Colonic mucosa (tissue), 4 donors: ENCODE data around the gene UAP1. TPM values are rescaled to one million over a fixed set of nuclear protein-coding genes. Genes with fewer than 3 reads are reported as not detected.

Experiments
- DNase-seq: peaks from one replicate; pipeline ENCODE4 v3.0.0-alpha.2; 2020
- H3K27ac ChIP-seq: fragments of 200-600 bp; one replicate; pipeline ENCODE4 v1.8.0; 2021
- H3K27me3 ChIP-seq: fragments of 200-600 bp; one replicate; pipeline ENCODE4 v1.8.0; 2021
- H3K36me3 ChIP-seq: fragments of 200-600 bp; one replicate; pipeline ENCODE4 v1.8.0; 2021
- H3K4me1 ChIP-seq: fragments of 200-600 bp; one replicate; pipeline ENCODE4 v1.8.0; 2021; ENCODE audit warnings: mild to moderate bottlenecking
- H3K4me3 ChIP-seq: fragments of 200-600 bp; one replicate; pipeline ENCODE4 v1.8.0; 2021
- H3K9ac ChIP-seq, 2 donors: one replicate each; pipeline ENCODE4 v1.7.0; 2013; ENCODE audit warnings: control low read depth in 2 of 2, low read depth in 2 of 2, low read length in 2 of 2
- H3K9me3 ChIP-seq: fragments of 200-600 bp; one replicate; pipeline ENCODE4 v1.8.0; 2021
- CTCF ChIP-seq: fragments of 200-600 bp; IDR thresholded peaks from one replicate; pipeline ENCODE4 v1.8.0; 2022; ENCODE audit warnings: antibody characterized with exemption, mild to moderate bottlenecking
- intact Hi-C: fragments of 100-400 bp; cut with DNase I; formaldehyde crosslinking; loops from one replicate; pipeline ENCODE4 v1.14.1; 2022
- total RNA-seq, 2 donors: library from RNA; stranded (reverse); fragmentation: NEBNext Ultra II Directional in 1 of 2; extraction: Animal tissue kit (Norgen Biotek cat#: 25700) in 1 of 2; gene quantifications; one replicate each; pipeline ENCODE4 v1.2.1, GENCODE V29; 2021
- donor health status: healthy.
- donor health status: DM: no; HTN: no; CAD: no.
- donor health status: DM: no; HTN: no; CAD: no.

UAP1 gene
- total RNA-seq, 2 donors from 2014 or later = 79.5 to 144 TPM

DNA sequence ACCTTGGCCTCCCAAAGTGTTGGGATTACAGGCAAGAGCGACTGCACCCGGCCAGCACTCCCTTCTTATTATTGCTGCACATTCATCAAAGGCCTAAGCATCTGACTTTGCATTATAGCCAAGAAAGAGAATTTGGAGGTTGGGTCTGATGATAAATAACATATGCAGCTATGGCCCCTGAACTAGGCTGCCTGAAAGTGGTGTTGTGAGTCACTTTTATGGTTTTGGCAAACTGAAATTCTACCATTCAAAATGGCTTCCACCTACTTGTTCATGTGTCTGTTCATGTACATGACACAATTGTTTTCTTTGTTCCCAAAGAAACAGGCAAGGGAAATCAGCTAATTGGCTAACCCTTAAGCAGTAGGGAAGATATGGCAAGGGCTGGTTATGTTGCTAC lies 25.0 kb upstream of the UAP1 start:
- no peak for TF ChIP-seq CTCF
- Histone ChIP-seq H3K36me3 (no peaks in the 10 kb centered on the region), H3K4me3 (no peak overlapping the region), H3K27ac (no peak overlapping the region), H3K27me3 (no peaks in the 10 kb centered on the region), H3K9ac (no peak overlapping the region), H3K9me3 (no peaks in the 10 kb centered on the region), H3K4me1 (no peaks in the 10 kb centered on the region)
- DNase-seq = no peak
- intact Hi-C loops = no loop called here

DNA sequence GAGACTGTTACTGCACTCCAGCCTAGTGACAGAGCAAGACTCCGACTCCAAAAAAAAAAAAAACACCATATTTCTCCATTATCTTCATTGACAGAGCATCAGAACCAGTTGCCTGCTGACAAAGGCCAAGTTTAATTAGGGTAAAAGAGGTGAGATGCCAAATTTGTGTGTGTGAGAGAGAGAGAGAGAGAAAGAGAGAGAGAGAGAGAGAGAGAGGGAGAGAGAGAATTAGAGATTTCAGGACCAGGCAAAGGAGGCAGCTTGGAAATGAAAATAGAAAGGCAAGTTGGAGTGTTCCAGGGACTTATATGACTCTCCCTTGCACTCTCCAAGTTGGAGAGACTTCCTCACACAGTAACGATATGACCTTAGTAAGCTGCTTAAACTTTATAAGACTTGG lies 24.3 kb upstream of the UAP1 start:
- Histone ChIP-seq H3K27me3 (no peaks in the 10 kb centered on the region), H3K4me3 (no peak overlapping the region), H3K36me3 (no peaks in the 10 kb centered on the region), H3K9ac (no peak overlapping the region), H3K4me1 (no peaks in the 10 kb centered on the region), H3K9me3 (no peaks in the 10 kb centered on the region), H3K27ac (no peak overlapping the region)
- DNase-seq = no peak
- intact Hi-C loops = no loop called here
- no peak for TF ChIP-seq CTCF

DNA sequence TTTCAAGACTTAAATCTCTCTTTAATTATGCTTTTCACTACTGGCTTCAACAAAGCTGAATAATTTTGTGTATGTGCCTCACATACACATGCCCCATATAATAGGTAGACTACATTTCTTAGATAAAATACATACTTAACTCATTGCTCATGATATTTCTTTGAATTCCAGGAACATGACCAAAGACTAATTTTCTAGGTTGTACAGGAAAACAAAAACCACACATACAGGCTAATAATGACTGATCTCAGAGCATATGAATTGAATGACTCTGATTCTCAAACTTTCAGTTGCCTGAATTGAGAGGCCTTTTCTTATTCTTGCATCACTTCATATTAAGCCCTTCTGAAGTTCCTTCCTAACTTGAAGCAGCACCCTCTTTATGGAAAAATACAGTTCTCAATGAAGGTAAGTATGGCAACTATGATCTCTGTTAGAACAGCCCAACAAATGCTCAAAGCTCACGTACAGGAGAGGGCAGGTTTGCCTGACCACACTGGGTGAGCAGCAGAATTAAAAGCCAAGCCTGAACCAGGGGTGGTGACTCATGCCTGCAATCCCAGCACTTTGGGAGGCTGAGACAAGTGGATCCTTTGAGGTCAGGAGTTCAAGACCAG lies 22.6 kb upstream of the UAP1 start:
- no peak overlapping the region for H3K27ac ChIP-seq
- no peak for TF ChIP-seq CTCF
- no peaks in the 10 kb centered on the region for H3K36me3 ChIP-seq
- H3K4me1 ChIP-seq = no peaks in the 10 kb centered on the region
- no peaks in the 10 kb centered on the region for H3K27me3 ChIP-seq
- H3K4me3 ChIP-seq = no peak overlapping the region
- H3K9ac ChIP-seq = no peak overlapping the region
- H3K9me3 ChIP-seq = no peaks in the 10 kb centered on the region
- DNase-seq = no peak
- intact Hi-C loops = no loop called here

GRCh38 chr1:162541619-162542141 lies 19.8 kb upstream of the UAP1 start:
- no peak for DNase-seq
- intact Hi-C loops = no loop called here
- no peaks in the 10 kb centered on the region for H3K9me3 ChIP-seq
- no peaks in the 10 kb centered on the region for H3K4me1 ChIP-seq
- no peak for TF ChIP-seq CTCF
- peak overlapping the region; percentile 22 for H3K27ac ChIP-seq
- H3K36me3 ChIP-seq = no peaks in the 10 kb centered on the region
- no peak overlapping the region for H3K4me3 ChIP-seq
- H3K27me3 ChIP-seq = no peaks in the 10 kb centered on the region
- no peak overlapping the region for H3K9ac ChIP-seq

- no peak for TF ChIP-seq CTCF
- H3K36me3 ChIP-seq = no peaks in the 10 kb centered on the region
Measured at GRCh38 chr1:162543228-162543627, 18.3 kb upstream of the UAP1 start.

More at GRCh38 chr1:162543228-162543627, 18.3 kb upstream of the UAP1 start:
- Histone ChIP-seq H3K4me3 (no peak overlapping the region), H3K9ac (no peak overlapping the region), H3K4me1 (no peaks in the 10 kb centered on the region), H3K9me3 (no peaks in the 10 kb centered on the region), H3K27ac (no peak overlapping the region), H3K27me3 (no peaks in the 10 kb centered on the region)
- intact Hi-C loops = no loop called here
- DNase-seq = no peak
